GM12878 (cell line): ENCODE data around the gene COTL1. TPM values are rescaled to one million over a fixed set of nuclear protein-coding genes. Genes with fewer than 3 reads are reported as not detected.

ENCODE experiments used
- ATAC-seq: fragments of 200-7000 bp; cut with Tn5 transposase; 3 replicates; pipeline ENCODE4 v1.9.1; 2020; ENCODE audit warnings: mild to moderate bottlenecking, moderate library complexity
- BruUV-seq: library from RNA; stranded (reverse); fragments of 400-500 nt; replicated peaks from 2 replicates; lab custom pipeline; 2021; lab: Mats Ljungman, UMichigan
- CTCF ChIA-PET: fragments of 300-600 bp; sonication (Branson Sonifier 250); formaldehyde crosslinking; extraction: SDS; loops from one replicate; lab custom pipeline; 2021; ENCODE audit warnings: inconsistent platforms; lab: Yijun Ruan, JAX
- POLR2A ChIA-PET: fragments of 350-600 bp; formaldehyde crosslinking; extraction: SDS; loops from one replicate; lab custom pipeline; 2021; ENCODE audit warnings: inconsistent platforms; lab: Charles Lee
- RAD21 ChIA-PET: fragments of 300-600 bp; sonication (Branson Sonifier 250); formaldehyde crosslinking; loops from one replicate; lab custom pipeline; 2023; ENCODE audit warnings: antibody characterized with exemption; ENCODE audit not compliant: unreplicated experiment; lab: Charles Lee
- SMC1A ChIA-PET: fragments of 300-600 bp; sonication (Branson Sonifier 250); formaldehyde crosslinking; loops from one replicate; lab custom pipeline; 2023; ENCODE audit not compliant: unreplicated experiment, uncharacterized antibody; lab: Charles Lee
- DNase-seq: peaks from one replicate; pipeline ENCODE4 v3.0.0-alpha.2; 2011; ENCODE audit warnings: low read depth, low spot score
- FAIRE-seq: peaks from 3 replicates; lab custom pipeline; 2011; peaks lifted over from hg19 to GRCh38; lab: Jason Lieb, UNC
- H2AFZ ChIP-seq: 2 replicates; pipeline ENCODE4 v1.6.0; 2011; ENCODE audit warnings: low read depth, low read length, control low read depth; ENCODE audit not compliant: control insufficient read depth
- H3K27ac ChIP-seq: 2 replicates; pipeline ENCODE4 v1.5.1; 2011; ENCODE audit warnings: control low read depth; ENCODE audit not compliant: control insufficient read depth, insufficient read depth
- H3K27me3 ChIP-seq, 2 experiments: replicated peaks in 1 of 2; 2 replicates each; pipeline versions ENCODE4 v1.6.0 to v1.6.1; 2011; ENCODE audit warnings: low read length in 1 of 2; ENCODE audit not compliant: control insufficient read depth in 2 of 2, insufficient read depth in 2 of 2
- H3K36me3 ChIP-seq, 2 experiments: 2 replicates each; pipeline ENCODE4 v1.5.1; 2011; ENCODE audit warnings: low read length in 1 of 2; ENCODE audit not compliant: control insufficient read depth in 2 of 2, insufficient read depth in 2 of 2
- H3K4me1 ChIP-seq: 2 replicates; pipeline ENCODE4 v1.6.1; 2011; ENCODE audit warnings: mild to moderate bottlenecking, low read length, moderate library complexity, mixed read lengths; ENCODE audit not compliant: control insufficient read depth, insufficient read depth
- H3K4me2 ChIP-seq: 2 replicates; pipeline ENCODE4 v1.6.0; 2011; ENCODE audit warnings: control low read depth; ENCODE audit not compliant: control insufficient read depth, insufficient read depth
- H3K4me3 ChIP-seq: fragments of 200-600 bp; sonication (generic); 2 replicates; pipeline ENCODE4 v1.5.1; 2016
- H3K79me2 ChIP-seq: 2 replicates; pipeline ENCODE4 v1.6.0; 2011; ENCODE audit warnings: low read length; ENCODE audit not compliant: control insufficient read depth, insufficient read depth
- H3K9ac ChIP-seq: 2 replicates; pipeline ENCODE4 v1.8.0; 2011; ENCODE audit warnings: low read length, control low read depth, mixed read lengths; ENCODE audit not compliant: control insufficient read depth, insufficient read depth
- H3K9me3 ChIP-seq: replicated peaks from 3 replicates; pipeline ENCODE4 v1.5.1; 2011; ENCODE audit warnings: mild to moderate bottlenecking, low read length; ENCODE audit not compliant: control insufficient read depth, insufficient read depth
- H4K20me1 ChIP-seq: 2 replicates; pipeline ENCODE4 v1.6.0; 2011; ENCODE audit not compliant: control insufficient read depth, insufficient read depth
- ATF7 ChIP-seq: fragments of 450-650 bp; IDR thresholded peaks from 2 replicates; pipeline ENCODE4 v1.6.1; 2016; ENCODE audit warnings: low read depth, mild to moderate bottlenecking
- CBX3 ChIP-seq: fragments of 200-600 bp; sonication (generic); IDR thresholded peaks from 2 replicates; pipeline ENCODE4 v1.6.1; 2016; ENCODE audit warnings: low read depth, borderline replicate concordance
- CHD2 ChIP-seq: IDR thresholded peaks from 2 replicates; pipeline ENCODE4 v1.6.1; 2011; ENCODE audit warnings: low read depth, low read length, improper control_type of control experiment, borderline replicate concordance
- E4F1 ChIP-seq: fragments of 450-650 bp; IDR thresholded peaks from 2 replicates; pipeline ENCODE4 v1.6.1; 2018; ENCODE audit warnings: borderline replicate concordance, mild to moderate bottlenecking; ENCODE audit not compliant: partially characterized antibody
- EED ChIP-seq: sonication (generic); IDR thresholded peaks from 2 replicates; pipeline ENCODE4 v1.6.1; 2016; ENCODE audit warnings: antibody characterized with exemption, low read depth
- MAX ChIP-seq: IDR thresholded peaks from 2 replicates; pipeline ENCODE4 v1.6.1; 2012; ENCODE audit warnings: low read depth, low read length, improper control_type of control experiment
- MEF2A ChIP-seq: IDR thresholded peaks from 2 replicates; pipeline ENCODE4 v1.6.1; 2011; ENCODE audit warnings: low read depth, mild to moderate bottlenecking, low read length, moderate library complexity; ENCODE audit not compliant: insufficient read depth
- MTA3 ChIP-seq: IDR thresholded peaks from 2 replicates; pipeline ENCODE4 v1.6.1; 2012; ENCODE audit warnings: low read length, inconsistent platforms, borderline replicate concordance
- NBN ChIP-seq: fragments of 450-650 bp; IDR thresholded peaks from 2 replicates; pipeline ENCODE4 v1.6.1; 2016
- RAD21 ChIP-seq: IDR thresholded peaks from 2 replicates; pipeline ENCODE4 v1.6.1; 2011; ENCODE audit warnings: mild to moderate bottlenecking, low read depth, low read length, moderate library complexity; ENCODE audit not compliant: insufficient read depth
- RAD51 ChIP-seq: fragments of 450-650 bp; IDR thresholded peaks from 2 replicates; pipeline ENCODE4 v1.6.1; 2016; ENCODE audit warnings: moderate library complexity, mild to moderate bottlenecking, inconsistent platforms
- RUNX3 ChIP-seq: IDR thresholded peaks from 2 replicates; pipeline ENCODE4 v1.6.1; 2012; ENCODE audit warnings: low read length, inconsistent platforms
- SIX5 ChIP-seq: IDR thresholded peaks from 2 replicates; pipeline ENCODE4 v1.6.1; 2011; ENCODE audit warnings: mild to moderate bottlenecking, low read depth, low read length, moderate library complexity; ENCODE audit not compliant: severe bottlenecking
- SPI1 ChIP-seq: IDR thresholded peaks from 2 replicates; pipeline ENCODE4 v1.6.1; 2011; ENCODE audit warnings: low read depth, mild to moderate bottlenecking, low read length, moderate library complexity, borderline replicate concordance; ENCODE audit not compliant: insufficient read depth
- STAT1 ChIP-seq: fragments of 450-650 bp; conservative IDR thresholded peaks from 2 replicates; pipeline ENCODE4 v1.6.1; 2014; ENCODE audit warnings: antibody characterized with exemption, mild to moderate bottlenecking
- STAT3 ChIP-seq: IDR thresholded peaks from 2 replicates; pipeline ENCODE4 v1.6.1; 2011; ENCODE audit warnings: low read depth, low read length, improper control_type of control experiment
- TCF12 ChIP-seq: IDR thresholded peaks from 2 replicates; pipeline ENCODE4 v1.6.1; 2011; ENCODE audit warnings: low read depth, mild to moderate bottlenecking, low read length
- TCF3 ChIP-seq: IDR thresholded peaks from 2 replicates; pipeline ENCODE4 v1.6.1; 2012; ENCODE audit warnings: low read depth, mild to moderate bottlenecking, low read length, borderline replicate concordance; ENCODE audit not compliant: insufficient read depth
- TCF7 ChIP-seq: IDR thresholded peaks from 2 replicates; pipeline ENCODE4 v1.6.1; 2014; ENCODE audit warnings: antibody characterized with exemption, borderline replicate concordance
- WRNIP1 ChIP-seq: IDR thresholded peaks from 2 replicates; pipeline ENCODE4 v1.6.1; 2011; ENCODE audit warnings: low read depth, low read length, improper control_type of control experiment, borderline replicate concordance
- ZNF24 ChIP-seq: fragments of 450-650 bp; IDR thresholded peaks from 2 replicates; pipeline ENCODE4 v1.6.1; 2017; ENCODE audit warnings: antibody characterized with exemption, mild to moderate bottlenecking
- ZNF274 ChIP-seq: IDR thresholded peaks from one replicate; pipeline ENCODE4 v1.8.0; 2011; ENCODE audit not compliant: insufficient read length, insufficient read depth
- ZSCAN29 ChIP-seq: fragments of 450-650 bp; IDR thresholded peaks from 2 replicates; pipeline ENCODE4 v1.6.1; 2017; ENCODE audit warnings: mild to moderate bottlenecking, moderate library complexity
- WGBS: methylation state at CpG from one replicate; pipeline ENCODE4 v1.1.6; 2016; ENCODE audit warnings: low lambda C conversion rate; ENCODE audit not compliant: insufficient replicate concordance, insufficient coverage; ENCODE audit errors: missing lambda C conversion rate; 5-methylcytosine and 5-hydroxymethylcytosine counted together
- in situ Hi-C: fragments of 300-500 bp; cut with MboI; formaldehyde crosslinking; loops from 9 replicates; pipeline ENCODE4 v1.14.3; 2018; ENCODE audit warnings: mixed read lengths
- intact Hi-C: fragments of 100-400 bp; cut with micrococcal nuclease; formaldehyde crosslinking; loops from one replicate; pipeline ENCODE4 v1.14.2; 2022; ENCODE audit not compliant: unreplicated experiment
- polyA plus RNA-seq, 11 experiments: library from polyadenylated mRNA; depleted of rRNA in 4 of 11; unstranded in 6 of 11; stranded (reverse) in 5 of 11; fragments of >200 nt; fragmentation: Nextera tagmentation in 4 of 11; fragmentation: Illumina TruSeq in 1 of 11; extraction: Ambion mirVana in 4 of 11; extraction: Trizol in 1 of 11; gene quantifications; 1 replicate in 1 of 11; 2 replicates in 10 of 11; pipeline versions ENCODE4 v1.2.1 to v1.2.3, GENCODE V29; 2011 to 2016; ENCODE audit warnings: inconsistent platforms in 2 of 11, missing spikeins in 2 of 11, low read depth in 1 of 11
- total RNA-seq, 4 experiments: library from RNA; depleted of rRNA in 3 of 4; stranded (reverse); fragments of >200 nt in 3 of 4; fragmentation: Illumina TruSeq in 1 of 4; extraction: Trizol in 1 of 4; gene quantifications; 2 replicates each; pipeline versions ENCODE4 v1.2.1 to v1.2.3, GENCODE V29; 2013 to 2021

Gene COTL1
- total and polyA plus RNA-seq, 10 of the 15 experiments (the other 5 are each of a cell fraction or from before 2014, with no cell fraction given) = 140 to 894 (median 330) TPM

GRCh38 chr16:84593825-84594724, 23.8 kb downstream of the COTL1 start:
- H3K9me3 ChIP-seq = no peaks in the 10 kb centered on the region
- ChIA-PET POLR2A (interaction anchor here (0.6 to 16.2 kb wide), 9 partner anchors 9 to 81 kb away, joined by 3 to 214 read pairs (median 4); partner anchors contain the start of gene COTL1), CTCF (interaction anchor here (0.5 to 2.1 kb wide), 8 partner anchors 14 to 80 kb away, joined by 3 to 18 read pairs (median 4); no protein-coding TSS in a partner anchor), SMC1A (interaction anchor here (0.8 to 14.5 kb wide), 14 partner anchors 8 to 132 kb away, joined by 3 to 183 read pairs (median 5); no protein-coding TSS in a partner anchor), RAD21 (interaction anchor here (0.8 to 4.1 kb wide), 15 partner anchors 8 to 136 kb away, joined by 3 to 38 read pairs (median 6); no protein-coding TSS in a partner anchor)
- H3K4me1 ChIP-seq = peaks cover 57% of the 10 kb centered on the region
- no peaks in the 10 kb centered on the region for H3K27me3 ChIP-seq
- H3K9ac ChIP-seq = peak overlapping the region; percentile 91
- DNase-seq (peak; percentile 99), FAIRE-seq (peak; percentile 84), ATAC-seq (peak; percentile 87)
- 2% methylated on average over 23 of the region's 23 CpGs for WGBS
- peaks cover 94% of the 10 kb centered on the region for H3K79me2 ChIP-seq
- no peak overlapping the region; the same call in 1 of the 2 replicates for H2AFZ ChIP-seq
- H3K4me2 ChIP-seq = peak overlapping the region; percentile 88
- TSS peak; percentile 83 for BruUV-seq
- peak overlapping the region; percentile 77 for H3K4me3 ChIP-seq
- in situ Hi-C loops (no loop called here), intact Hi-C loops (loop anchor here (1.0 kb wide), 3 partner anchors 24 to 83 kb away; partner anchors contain the start of gene COTL1)
- peak overlapping the region; percentile 97 for H3K27ac ChIP-seq
- no peaks in the 10 kb centered on the region for H4K20me1 ChIP-seq
- H3K36me3 ChIP-seq = peaks cover 33 to 35% of the 10 kb centered on the region in 2 experiments
- TF ChIP-seq TCF12 (peak; percentile 99), ZNF24 (peak; percentile 5; the same call in 1 of the 2 replicates), WRNIP1 (no peak), SIX5 (no peak), ZSCAN29 (peak; percentile 80), ZNF274 (no peak), MEF2A (peak; percentile 85), E4F1 (peak; percentile 67), RAD51 (peak; percentile 67), NBN (peak; percentile 98), CHD2 (peak; percentile 93), ATF7 (peak; percentile 90), STAT1 (no peak), SPI1 (peak; percentile 89), MTA3 (no peak), STAT3 (no peak), RUNX3 (no peak), CBX3 (no peak), TCF7 (no peak), RAD21 (peak; percentile 20; the same call in 1 of the 2 replicates), MAX (peak; percentile 73; the same call in 1 of the 2 replicates), TCF3 (peak; percentile 99), EED (peak; percentile 98)
